GM13977 (cell line): ENCODE results near the gene USF2.

ENCODE experiments used
- DNase-seq: peaks from one replicate; pipeline ENCODE4 v3.0.0; 2012; ENCODE audit warnings: low spot score
- in situ Hi-C: fragments of 300-500 bp; cut with MboI; formaldehyde crosslinking; loops from one replicate; pipeline ENCODE4 v1.12.0; 2022; ENCODE audit warnings: low sequenced_read_pairs, low pct_unique_long_range_greater_than_20kb, mixed read lengths, inconsistent platforms; ENCODE audit not compliant: unreplicated experiment
- TF ChIP-seq, protein P1 (sequence below): IDR thresholded peaks from 2 replicates; pipeline ENCODE4 v1.5.1; 2012; ENCODE audit warnings: mild to moderate bottlenecking, control low read depth; ENCODE audit not compliant: insufficient read depth; ENCODE audit errors: extremely low read depth, missing control alignments

USF2 gene

GRCh38 chr19:35320065-35320713 is 51.4 kb downstream of the USF2 start:
- DNase-seq, result no peak
- in situ Hi-C loops, result no loop called here

GRCh38 chr19:35321291-35321690 is 52.5 kb downstream of the USF2 start:
- DNase-seq, result no peak
- in situ Hi-C loops, result no loop called here
- TF ChIP-seq, protein P1, sequence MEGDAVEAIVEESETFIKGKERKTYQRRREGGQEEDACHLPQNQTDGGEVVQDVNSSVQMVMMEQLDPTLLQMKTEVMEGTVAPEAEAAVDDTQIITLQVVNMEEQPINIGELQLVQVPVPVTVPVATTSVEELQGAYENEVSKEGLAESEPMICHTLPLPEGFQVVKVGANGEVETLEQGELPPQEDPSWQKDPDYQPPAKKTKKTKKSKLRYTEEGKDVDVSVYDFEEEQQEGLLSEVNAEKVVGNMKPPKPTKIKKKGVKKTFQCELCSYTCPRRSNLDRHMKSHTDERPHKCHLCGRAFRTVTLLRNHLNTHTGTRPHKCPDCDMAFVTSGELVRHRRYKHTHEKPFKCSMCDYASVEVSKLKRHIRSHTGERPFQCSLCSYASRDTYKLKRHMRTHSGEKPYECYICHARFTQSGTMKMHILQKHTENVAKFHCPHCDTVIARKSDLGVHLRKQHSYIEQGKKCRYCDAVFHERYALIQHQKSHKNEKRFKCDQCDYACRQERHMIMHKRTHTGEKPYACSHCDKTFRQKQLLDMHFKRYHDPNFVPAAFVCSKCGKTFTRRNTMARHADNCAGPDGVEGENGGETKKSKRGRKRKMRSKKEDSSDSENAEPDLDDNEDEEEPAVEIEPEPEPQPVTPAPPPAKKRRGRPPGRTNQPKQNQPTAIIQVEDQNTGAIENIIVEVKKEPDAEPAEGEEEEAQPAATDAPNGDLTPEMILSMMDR, result no peak

More at GRCh38 chr19:35320065-35320713, 51.4 kb downstream of the USF2 start:
- TF ChIP-seq, protein P1, result no peak

DNA sequence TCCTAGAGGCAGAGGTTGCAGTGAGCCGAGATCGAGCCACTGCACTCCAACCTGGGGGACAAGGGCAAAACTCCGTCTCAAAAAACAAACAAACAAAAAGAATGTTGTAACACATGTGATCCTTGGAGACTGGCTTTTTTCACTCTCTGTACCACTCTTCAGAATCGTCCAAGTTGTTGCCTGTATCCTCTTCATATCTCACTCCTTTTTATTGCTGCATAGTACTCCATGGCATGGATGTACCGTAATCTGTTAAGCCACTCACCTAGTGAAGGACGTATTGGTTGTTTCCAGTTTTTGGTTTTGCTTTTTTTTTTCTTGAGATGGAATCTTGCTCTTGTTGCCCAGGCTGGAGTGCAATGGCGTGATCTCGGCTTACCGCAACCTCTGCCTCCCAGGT is 53.3 kb downstream of the USF2 start:
- TF ChIP-seq, protein P1, result no peak
- no peak for DNase-seq
- in situ Hi-C loops, result no loop called here

- no peak for DNase-seq
- in situ Hi-C loops, result no loop called here
- TF ChIP-seq, protein P1, result peak; percentile 54
Measured at GRCh38 chr19:35327642-35328041, 58.9 kb downstream of the USF2 start.

GRCh38 chr19:35328851-35329285 is 60.1 kb downstream of the USF2 start, which contains the start of gene CD22:
Gene CD22, plus strand, starts transcription at chr19:35329187. Its CDS starts 2,854 bp downstream, at chr19:35332041.
- in situ Hi-C loops, result no loop called here
- DNase-seq, result peak; percentile 67
- TF ChIP-seq, protein P1, result no peak

DNA sequence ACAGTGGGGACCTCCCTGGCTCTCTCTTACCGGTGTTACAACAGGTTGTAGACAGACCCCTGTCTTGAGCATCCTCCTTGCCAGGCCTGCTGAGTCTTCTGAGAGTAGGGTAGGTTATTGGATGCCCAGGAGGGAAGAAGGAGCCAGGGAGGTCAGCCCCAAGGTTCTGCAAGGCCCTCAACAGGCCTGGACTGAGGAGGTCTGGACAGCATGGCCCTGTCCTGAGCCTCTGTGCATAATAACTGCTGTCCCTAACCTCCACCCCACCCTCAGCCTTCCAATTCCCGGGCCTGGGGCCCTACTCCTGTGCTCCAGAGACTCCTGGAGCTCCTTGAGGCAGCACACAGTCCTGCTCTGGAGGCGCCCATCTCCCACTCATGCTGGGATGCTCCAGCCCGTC is 60.6 kb downstream of the USF2 start:
- in situ Hi-C loops, result no loop called here

More for the DNA sequence above, 60.6 kb downstream of the USF2 start:
- no peak for DNase-seq
- TF ChIP-seq, protein P1, result no peak
